C4-2B (cell line): ENCODE data around the gene MPC1.

Experiments
- H3K27ac ChIP-seq: fragments of 450-650 bp; 2 replicates; pipeline ENCODE4 v1.5.1; 2017
- CTCF ChIP-seq: fragments of 450-650 bp; conservative IDR thresholded peaks from 2 replicates; pipeline ENCODE4 v1.5.1; 2017; ENCODE audit warnings: mild to moderate bottlenecking
- ZFX ChIP-seq: fragments of 450-650 bp; IDR thresholded peaks from 2 replicates; pipeline ENCODE4 v1.6.1; 2017

The MPC1 gene

GRCh38 chr6:166323395-166323794 is 59.3 kb downstream of the MPC1 start:
- TF ChIP-seq ZFX (no peak), CTCF (no peak)
- H3K27ac ChIP-seq = no peak overlapping the region

GRCh38 chr6:166318649-166319600 is 63.8 kb downstream of the MPC1 start:
- no peak overlapping the region for H3K27ac ChIP-seq
- TF ChIP-seq CTCF = no peak
- TF ChIP-seq ZFX = no peak

GRCh38 chr6:166318227-166318626 is 64.5 kb downstream of the MPC1 start:
- H3K27ac ChIP-seq = no peak overlapping the region
- TF ChIP-seq CTCF (no peak), ZFX (no peak)

GRCh38 chr6:166317261-166318212 is 65.2 kb downstream of the MPC1 start:
- H3K27ac ChIP-seq = no peak overlapping the region
- TF ChIP-seq ZFX (no peak), CTCF (no peak)

GRCh38 chr6:166315436-166315835 is 67.3 kb downstream of the MPC1 start:
- no peak overlapping the region for H3K27ac ChIP-seq
- TF ChIP-seq CTCF (no peak), ZFX (no peak)
